ENCODE results near the gene RTKN2.

DNA sequence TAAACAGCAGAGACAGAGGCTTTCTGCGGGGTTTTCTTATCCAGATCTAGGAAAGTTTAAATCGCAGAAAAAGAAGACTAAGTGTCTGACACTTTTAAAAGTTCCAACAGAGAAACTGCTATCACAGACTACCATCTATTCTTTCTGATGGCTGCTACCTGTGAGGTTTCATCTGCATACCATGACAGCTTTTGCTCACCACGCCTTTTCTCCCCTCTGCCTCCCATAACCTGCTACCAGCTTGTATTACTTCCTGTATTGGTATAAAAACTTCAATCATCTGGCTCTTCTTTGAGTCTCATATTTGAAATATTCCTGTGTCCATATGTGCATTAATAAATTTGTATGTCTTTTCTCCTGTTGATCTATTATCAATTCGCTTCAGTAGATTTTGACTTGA lies 34.1 kb upstream of the RTKN2 start:
- TF ChIP-seq, protein P1, sequence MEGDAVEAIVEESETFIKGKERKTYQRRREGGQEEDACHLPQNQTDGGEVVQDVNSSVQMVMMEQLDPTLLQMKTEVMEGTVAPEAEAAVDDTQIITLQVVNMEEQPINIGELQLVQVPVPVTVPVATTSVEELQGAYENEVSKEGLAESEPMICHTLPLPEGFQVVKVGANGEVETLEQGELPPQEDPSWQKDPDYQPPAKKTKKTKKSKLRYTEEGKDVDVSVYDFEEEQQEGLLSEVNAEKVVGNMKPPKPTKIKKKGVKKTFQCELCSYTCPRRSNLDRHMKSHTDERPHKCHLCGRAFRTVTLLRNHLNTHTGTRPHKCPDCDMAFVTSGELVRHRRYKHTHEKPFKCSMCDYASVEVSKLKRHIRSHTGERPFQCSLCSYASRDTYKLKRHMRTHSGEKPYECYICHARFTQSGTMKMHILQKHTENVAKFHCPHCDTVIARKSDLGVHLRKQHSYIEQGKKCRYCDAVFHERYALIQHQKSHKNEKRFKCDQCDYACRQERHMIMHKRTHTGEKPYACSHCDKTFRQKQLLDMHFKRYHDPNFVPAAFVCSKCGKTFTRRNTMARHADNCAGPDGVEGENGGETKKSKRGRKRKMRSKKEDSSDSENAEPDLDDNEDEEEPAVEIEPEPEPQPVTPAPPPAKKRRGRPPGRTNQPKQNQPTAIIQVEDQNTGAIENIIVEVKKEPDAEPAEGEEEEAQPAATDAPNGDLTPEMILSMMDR (IDR thresholded peaks at IDR 0.05; ENCODE audit: low read depth, low read length, missing input control): no peak
- no peak for TF ChIP-seq FOXA2 (IDR thresholded peaks at IDR 0.05)
- TF ChIP-seq YY1 (IDR thresholded peaks at IDR 0.05): no peak
- TF ChIP-seq GABPA (IDR thresholded peaks at IDR 0.05 in 1 of 2, conservative IDR thresholded peaks at IDR 0.05 in 1 of 2): no peak
- TF ChIP-seq, protein P2, sequence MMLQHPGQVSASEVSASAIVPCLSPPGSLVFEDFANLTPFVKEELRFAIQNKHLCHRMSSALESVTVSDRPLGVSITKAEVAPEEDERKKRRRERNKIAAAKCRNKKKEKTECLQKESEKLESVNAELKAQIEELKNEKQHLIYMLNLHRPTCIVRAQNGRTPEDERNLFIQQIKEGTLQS (IDR thresholded peaks at IDR 0.05): no peak
- TF ChIP-seq SP1 (IDR thresholded peaks at IDR 0.05): no peak
- no peak for TF ChIP-seq JUND (IDR thresholded peaks at IDR 0.05)
- TF ChIP-seq MAX (IDR thresholded peaks at IDR 0.05): no peak
- TF ChIP-seq EGR1 (IDR thresholded peaks at IDR 0.05; ENCODE audit: low read depth in 2 of 2): no peak
- no peak for TF ChIP-seq RXRA (IDR thresholded peaks at IDR 0.05)
- no peak for TF ChIP-seq TAF1 (conservative IDR thresholded peaks at IDR 0.05)
- no peak for TF ChIP-seq REST (IDR thresholded peaks at IDR 0.05)

Data from liver (tissue), 3 donors.